ENCODE data around the gene MAMDC2. TPM values are rescaled to one million over a fixed set of nuclear protein-coding genes. Genes with fewer than 3 reads are reported as not detected.
A peak's percentile ranks its signal among the peaks of the same experiment; 100 is the strongest.
"Not testable (repeated sequence)": the region's sequence is repeated elsewhere in the genome, so short reads cannot be mapped to it uniquely, and the experiment has no call there.

MAMDC2 gene
- total RNA-seq, 1 experiment from 2014 or later = 2.2 TPM

DNA sequence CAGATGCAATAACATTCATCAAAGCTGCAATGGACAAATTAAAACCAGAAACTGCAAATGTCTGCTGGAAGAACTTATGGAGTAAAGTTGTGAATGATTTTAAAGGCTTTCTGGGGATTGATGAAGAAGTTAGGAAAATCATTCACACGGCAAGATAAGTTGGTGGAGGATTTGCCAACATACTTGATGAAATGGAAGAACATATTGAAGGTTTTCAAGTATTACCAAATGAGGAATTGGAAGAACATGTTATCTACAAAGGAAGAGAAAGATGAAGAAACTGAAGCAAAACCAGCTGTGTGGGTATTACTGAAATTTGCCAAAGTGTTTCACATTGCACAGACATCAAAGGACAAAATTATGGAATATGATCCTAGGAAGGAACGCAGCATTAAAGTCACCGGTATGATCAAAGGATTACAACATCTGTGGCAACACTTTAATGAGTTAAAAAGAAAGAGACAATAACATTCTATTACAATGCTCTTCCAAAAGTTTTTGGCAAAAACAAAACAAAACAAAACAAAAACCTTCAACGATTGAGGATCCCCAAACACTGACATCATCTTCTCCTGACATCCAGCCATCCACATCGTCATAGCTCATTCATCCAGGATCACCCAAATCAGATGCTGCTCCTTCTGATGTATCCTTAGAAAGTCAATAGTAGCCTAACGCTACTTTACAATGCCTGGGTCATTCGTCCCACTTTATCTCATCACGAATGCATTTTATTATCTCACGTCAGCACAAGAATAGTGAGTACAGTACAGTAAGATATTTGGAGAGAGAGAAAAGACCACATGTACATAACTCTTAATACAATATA is 153.8 kb downstream of the MAMDC2 start:
- DNase-seq (ENCODE audit: low read depth) = no peak

DNA sequence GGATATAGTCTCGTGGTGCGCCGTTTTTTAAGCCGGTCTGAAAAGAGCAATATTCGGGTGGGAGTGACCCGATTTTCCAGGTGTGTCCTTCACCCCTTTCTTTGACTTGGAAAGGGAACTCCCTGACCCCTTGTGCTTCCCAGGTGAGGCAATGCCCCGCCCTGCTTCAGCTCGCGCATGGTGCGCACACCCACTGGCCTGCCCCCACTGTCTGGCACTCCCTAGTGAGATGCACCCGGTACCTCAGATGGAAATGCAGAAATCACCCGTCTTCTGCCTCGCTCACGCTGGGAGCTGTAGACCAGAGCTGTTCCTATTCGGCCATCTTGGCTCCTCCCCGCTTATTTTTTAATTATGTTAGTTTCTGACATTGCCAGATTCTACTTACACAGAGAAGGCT is 161.1 kb downstream of the MAMDC2 start:
- not testable (repeated sequence) for DNase-seq (ENCODE audit: low read depth)

- no peak for DNase-seq (ENCODE audit: low read depth)
Measured at GRCh38 chr9:70205366-70206020, 161.8 kb downstream of the MAMDC2 start.

DNA sequence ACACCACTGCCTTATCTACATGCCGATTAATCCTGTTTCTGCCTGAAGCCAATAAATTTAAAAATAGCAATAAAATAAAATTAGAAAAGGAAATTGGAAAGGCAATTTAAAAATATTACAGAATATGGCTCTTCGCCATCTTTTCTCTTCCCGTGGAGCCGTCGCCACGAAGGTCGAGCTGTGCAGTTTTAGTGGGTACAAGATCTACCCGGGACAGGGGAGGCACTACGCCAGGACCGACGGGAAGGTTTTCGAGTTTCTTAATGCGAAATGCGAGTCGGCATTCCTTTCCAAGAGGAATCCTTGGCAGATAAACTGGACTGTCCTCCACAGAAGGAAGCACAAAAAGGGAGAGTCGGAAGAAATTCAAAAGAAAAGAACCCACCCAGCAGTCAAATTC is 173.4 kb downstream of the MAMDC2 start:
- DNase-seq (ENCODE audit: low read depth) = no peak

DNA sequence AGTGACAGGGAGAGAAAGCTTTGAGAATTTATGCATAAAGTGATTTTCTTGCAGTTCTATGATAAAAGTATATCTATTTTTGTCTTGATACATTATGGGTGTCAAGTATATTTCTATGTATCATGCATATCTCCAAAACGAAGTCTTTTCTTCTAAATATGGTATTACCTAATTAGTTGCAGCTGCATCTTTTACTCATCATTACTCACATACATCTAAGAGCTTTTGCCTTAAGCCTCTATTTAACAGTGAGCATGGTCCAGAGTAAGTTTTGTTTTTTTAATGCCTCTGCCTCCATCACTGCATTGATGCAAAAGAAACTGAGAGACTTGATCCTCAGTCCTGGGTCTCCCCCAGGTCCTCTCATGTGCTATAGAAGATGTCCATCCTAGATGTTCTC is 175.1 kb downstream of the MAMDC2 start:
- no peak for DNase-seq (ENCODE audit: low read depth)

DNA sequence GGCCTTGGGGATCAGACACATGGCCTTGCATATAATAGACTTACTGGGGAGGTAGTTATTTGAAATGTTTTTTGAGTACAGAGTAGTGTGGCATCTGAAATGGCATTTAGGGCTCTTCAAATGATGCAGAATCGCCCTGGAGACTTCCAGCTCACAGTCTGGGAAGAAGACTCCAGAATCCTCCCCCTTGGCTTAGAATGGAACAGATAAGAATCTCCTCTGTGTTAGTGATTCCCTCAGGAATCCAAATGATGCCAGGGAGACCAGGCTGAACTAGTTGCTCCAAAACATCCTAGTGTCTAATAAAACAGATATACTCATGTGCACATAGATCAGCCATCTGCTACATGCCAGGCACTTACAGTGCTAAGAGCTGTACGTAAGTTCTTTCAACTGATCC is 176.6 kb downstream of the MAMDC2 start:
- DNase-seq (ENCODE audit: low read depth) = no peak

DNA sequence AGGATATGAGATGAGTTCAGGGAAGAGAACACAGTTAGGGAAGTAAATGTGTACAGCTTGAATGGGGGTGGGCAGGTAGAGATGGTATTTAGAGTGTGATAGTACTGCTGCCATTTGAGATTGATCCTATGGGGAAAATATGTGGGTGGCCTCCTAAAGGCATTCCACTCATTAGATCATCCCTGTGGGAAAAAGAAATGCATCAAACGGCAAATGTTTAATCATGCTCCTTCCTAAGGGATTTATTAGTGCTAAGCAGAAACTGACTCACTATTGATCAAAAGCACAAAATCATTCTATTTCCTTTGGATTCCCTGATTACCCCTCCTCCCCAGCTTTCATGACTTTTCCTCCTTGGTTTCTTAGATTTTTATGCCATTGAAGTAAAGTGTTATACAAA is 178.7 kb downstream of the MAMDC2 start:
- no peak for DNase-seq (ENCODE audit: low read depth)

GRCh38 chr9:70228118-70228517 is 184.5 kb downstream of the MAMDC2 start:
- no peak for DNase-seq (ENCODE audit: low read depth)

DNA sequence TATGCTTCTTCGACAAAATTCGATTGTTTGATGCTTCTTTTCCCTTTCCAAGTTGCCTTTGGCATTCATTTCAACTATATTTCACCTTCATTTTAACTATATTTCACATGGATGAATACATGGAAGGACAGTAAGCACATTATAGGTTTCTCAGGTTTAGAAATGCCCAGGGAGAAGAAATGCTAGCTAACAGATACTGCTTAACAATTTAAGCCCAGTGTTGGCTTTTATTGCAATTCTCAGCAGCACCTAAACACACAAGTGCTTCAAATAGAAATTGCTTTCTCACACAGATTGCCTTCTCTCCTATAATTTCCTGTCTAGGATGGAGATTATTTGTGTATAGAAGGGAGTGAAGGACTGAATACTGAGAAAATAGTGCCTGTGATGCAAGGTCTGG is 185.0 kb downstream of the MAMDC2 start:
- DNase-seq (ENCODE audit: low read depth) = no peak

GRCh38 chr9:70229026-70229425 is 185.4 kb downstream of the MAMDC2 start:
- DNase-seq (ENCODE audit: low read depth) = peak; percentile 23

DNA sequence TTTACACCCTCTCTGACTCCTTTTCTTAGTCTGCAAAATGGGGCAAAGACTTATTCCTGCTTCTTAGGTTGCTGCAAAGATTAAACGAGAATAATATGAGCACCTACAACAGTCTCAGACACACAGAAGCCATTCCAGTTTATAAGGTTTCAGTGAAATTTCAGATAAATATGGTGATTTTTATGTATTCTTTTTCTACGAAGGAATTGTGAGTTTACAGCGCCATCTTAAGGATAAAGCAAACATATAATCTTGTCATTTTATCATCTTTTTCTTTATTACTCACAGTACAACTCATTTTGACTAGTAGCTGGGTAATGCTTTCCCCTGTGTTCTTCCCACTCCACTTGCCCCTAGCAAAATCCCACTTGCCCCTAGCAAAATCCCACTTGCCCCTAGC is 185.9 kb downstream of the MAMDC2 start:
- DNase-seq (ENCODE audit: low read depth) = peak; percentile 21

DNA sequence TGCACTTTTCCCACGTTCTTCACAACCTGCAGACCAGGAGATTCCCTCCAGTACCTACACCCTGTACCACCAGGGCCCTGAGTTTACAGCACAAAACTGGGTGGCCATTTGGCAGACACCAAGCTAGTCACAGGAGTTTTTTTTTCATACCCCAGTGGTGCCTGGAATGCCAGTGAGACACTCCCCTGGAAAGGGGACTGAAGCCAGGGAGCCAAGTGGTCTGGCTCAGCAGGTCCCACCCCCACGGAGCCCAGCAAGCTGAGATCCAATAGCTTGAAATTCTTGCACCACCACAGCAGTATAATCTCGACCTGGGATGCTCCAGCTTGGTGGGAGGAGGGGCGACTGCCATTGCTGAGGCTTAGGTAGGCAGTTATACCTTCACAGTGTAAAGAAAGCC is 188.8 kb downstream of the MAMDC2 start:
- no peak for DNase-seq (ENCODE audit: low read depth)

- not testable (repeated sequence) for DNase-seq (ENCODE audit: low read depth)
Measured at GRCh38 chr9:70234208-70234607, 190.6 kb downstream of the MAMDC2 start.

GRCh38 chr9:70245952-70246351 is 202.3 kb downstream of the MAMDC2 start:
- not testable (repeated sequence) for DNase-seq (ENCODE audit: low read depth)

GRCh38 chr9:70250221-70250620 is 206.6 kb downstream of the MAMDC2 start:
- DNase-seq (ENCODE audit: low read depth) = no peak

DNA sequence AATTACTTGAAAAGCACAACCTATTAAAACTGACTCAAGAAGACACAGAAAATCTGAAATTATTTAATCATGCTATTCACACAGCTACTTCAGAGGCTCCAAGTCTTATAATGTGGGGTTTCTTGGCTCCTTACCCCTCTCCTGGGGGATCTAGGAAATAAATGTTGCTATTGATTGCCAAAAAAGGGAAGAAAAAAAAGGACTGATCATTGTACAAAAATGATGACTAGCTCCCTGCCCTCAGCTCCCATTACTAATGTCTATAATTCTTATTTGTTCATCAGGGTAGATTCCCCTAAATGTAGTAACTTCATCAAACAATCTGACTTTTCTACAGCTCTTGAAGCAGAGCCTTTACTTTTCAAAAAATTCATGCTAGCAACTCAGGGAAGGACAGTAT is 211.8 kb downstream of the MAMDC2 start:
- DNase-seq (ENCODE audit: low read depth) = peak; percentile 14

GRCh38 chr9:70256123-70256551 is 212.5 kb downstream of the MAMDC2 start:
- peak; percentile 83 for DNase-seq (ENCODE audit: low read depth)

- DNase-seq (ENCODE audit: low read depth) = no peak
Measured at GRCh38 chr9:70257502-70257901, 213.9 kb downstream of the MAMDC2 start.

DNA sequence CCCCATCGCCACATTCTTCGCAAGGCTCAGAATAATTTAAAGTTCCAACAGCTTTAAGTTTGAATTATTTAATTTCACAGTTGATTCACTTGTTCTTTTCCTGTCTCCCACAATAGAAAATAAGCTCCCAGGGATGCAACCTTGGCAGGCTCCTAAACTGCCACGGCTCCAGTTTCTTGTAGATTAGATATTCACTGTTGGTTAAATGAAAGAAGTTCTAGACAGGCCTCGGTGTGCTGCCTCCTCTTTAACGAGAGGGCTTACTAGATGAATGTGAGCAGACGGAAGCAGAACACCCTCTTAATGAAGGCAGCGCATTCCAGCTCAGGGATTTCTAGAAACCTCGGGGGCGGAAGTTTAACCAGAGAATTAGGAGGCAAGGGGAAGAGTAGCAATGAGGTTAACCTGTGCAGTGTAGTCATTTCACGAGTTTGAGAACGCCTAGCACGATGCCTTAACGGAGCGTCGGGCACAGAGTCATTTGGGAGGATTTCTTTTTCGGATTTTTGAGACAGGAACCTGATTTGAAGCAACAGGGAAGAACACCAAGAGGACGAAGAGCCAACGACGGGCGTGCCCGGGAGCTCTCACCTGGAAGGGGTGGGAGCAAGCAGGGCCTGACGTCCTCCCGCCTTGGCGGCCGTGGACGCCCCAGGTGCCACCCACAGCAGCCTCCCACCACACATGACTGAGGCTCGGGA is 214.5 kb downstream of the MAMDC2 start:
- peak; percentile 72 for DNase-seq (ENCODE audit: low read depth)

GRCh38 chr9:70258692-70259511 is 215.3 kb downstream of the MAMDC2 start, which contains the start of gene SMC5:
Gene SMC5 (plus strand): TSS chr9:70258978. CDS start chr9:70259079, 101 bp downstream.
- peak; percentile 98 for DNase-seq (ENCODE audit: low read depth)

DNA sequence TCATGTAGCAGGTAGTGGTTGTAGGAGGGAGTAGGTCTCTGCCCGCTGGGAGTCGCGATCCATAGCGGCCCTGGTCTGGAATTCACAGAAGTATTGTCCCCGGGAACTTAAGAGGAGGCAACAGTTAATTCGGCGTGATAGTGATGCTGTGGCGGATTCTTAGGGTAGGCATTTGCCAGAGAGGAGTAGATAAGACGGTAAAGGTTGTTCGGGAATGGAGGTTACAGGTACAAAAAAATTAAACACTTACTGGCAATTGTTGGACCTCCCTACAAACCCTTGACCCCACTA is 215.8 kb downstream of the MAMDC2 start:
- no peak for DNase-seq (ENCODE audit: low read depth)

DNA sequence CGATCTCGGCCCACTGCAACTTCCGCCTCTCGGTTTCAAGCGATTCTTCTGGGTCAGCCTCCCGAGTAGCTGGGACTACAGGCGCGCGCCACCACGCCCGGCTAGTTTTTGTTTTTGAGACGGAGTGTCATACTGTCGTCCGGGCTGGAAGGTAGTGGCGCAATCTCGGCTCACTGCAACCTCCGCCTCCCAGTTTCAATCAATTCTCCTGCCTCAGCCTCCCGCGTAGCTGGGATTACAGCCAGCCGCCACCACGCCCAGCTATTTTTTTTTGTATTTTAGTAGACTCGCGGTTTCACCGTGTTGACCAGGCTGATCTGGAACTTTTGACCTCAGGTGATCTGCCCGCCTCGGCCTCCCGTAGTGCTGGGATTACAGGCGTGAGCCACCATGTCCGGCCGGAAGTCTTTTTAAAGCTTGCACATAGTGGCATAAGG is 216.4 kb downstream of the MAMDC2 start:
- no peak for DNase-seq (ENCODE audit: low read depth)

Measured in Daoy (cell line).